Measurements from ENCODE around the gene PARP1.

DNA sequence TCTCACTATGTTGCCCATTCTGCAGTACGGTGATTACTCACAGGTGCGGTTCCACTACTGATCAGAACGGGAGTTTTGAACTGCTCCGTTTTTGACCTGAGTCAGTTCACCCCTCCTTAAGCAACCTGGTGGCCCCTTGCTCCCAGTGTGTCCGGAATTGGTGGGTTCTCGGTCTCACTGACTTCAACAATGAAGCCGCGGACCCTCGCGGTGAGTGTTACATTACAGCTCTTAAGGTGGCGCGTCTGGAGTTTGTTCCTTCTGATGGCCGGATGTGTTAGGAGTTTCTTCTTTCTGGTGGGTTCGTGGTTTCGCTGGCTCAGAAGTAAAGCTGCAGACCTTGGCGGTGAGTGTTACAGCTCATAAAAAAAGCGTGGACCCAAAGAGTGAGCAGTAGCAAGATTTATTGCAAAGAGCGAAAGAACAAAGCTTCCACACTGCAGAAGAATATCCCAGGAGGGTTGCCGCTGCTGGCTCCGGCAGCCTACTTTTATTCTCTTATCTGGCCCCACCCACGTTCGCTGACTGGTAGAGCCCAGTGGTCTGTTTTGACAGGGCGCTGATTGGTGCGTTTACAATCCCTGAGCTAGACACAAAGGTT, 17.6 kb upstream of the PARP1 start:
- TF ChIP-seq EZH2phosphoT487 (IDR thresholded peaks at IDR 0.05; ENCODE audit: insufficient read depth, low read depth) (no peak), EZH2 (IDR thresholded peaks at IDR 0.05; ENCODE audit: insufficient read depth, poor library complexity, severe bottlenecking) (no peak)
